SK-N-SH (cell line): ENCODE measurements around the gene ASTN2. TPM values are rescaled to one million over a fixed set of nuclear protein-coding genes. Genes with fewer than 3 reads are reported as not detected.
A peak's percentile ranks its signal among the peaks of the same experiment; 100 is the strongest.

Experiments
- CTCF ChIA-PET: fragments of 300-600, 350-600 bp; formaldehyde crosslinking; extraction: SDS; loops from one replicate; lab custom pipeline; 2021; lab: Yijun Ruan, JAX
- POLR2A ChIA-PET: fragments of 350-600 bp; sonication (Branson Sonifier 250); formaldehyde crosslinking; extraction: SDS; loops from one replicate; lab custom pipeline; 2020; ENCODE audit warnings: antibody characterized with exemption, inconsistent platforms; lab: Yijun Ruan, JAX
- DNase-seq: peaks from one replicate; pipeline ENCODE4 v3.0.0; 2012
- H2AFZ ChIP-seq: fragments of 200-600 bp; sonication (generic); 2 replicates; pipeline ENCODE4 v1.8.1; 2016; ENCODE audit warnings: antibody characterized with exemption, mild to moderate bottlenecking, low read depth
- H3F3A ChIP-seq: fragments of 200-600 bp; sonication (generic); replicated peaks from 2 replicates; pipeline ENCODE3; 2016; ENCODE audit warnings: antibody characterized with exemption, mild to moderate bottlenecking; ENCODE audit not compliant: insufficient read depth
- H3K27ac ChIP-seq, 2 experiments: fragments of 200-500 bp in 1 of 2; fragments of 200-600 bp in 1 of 2; sonication (Bioruptor generic) in 1 of 2; sonication (generic), shearing (Covaris generic) in 1 of 2; 2 replicates each; pipeline versions ENCODE4 v1.5.1 to v1.6.1; 2014 to 2016; ENCODE audit warnings: low read depth in 2 of 2, inconsistent platforms in 1 of 2, low read length in 1 of 2, mild to moderate bottlenecking in 1 of 2, mixed read lengths in 1 of 2
- H3K27me3 ChIP-seq: fragments of 200-600 bp; sonication (generic), shearing (Covaris generic); 2 replicates; pipeline ENCODE4 v1.6.1; 2016; ENCODE audit warnings: mixed run types; ENCODE audit not compliant: insufficient read depth
- H3K36me3 ChIP-seq, 2 experiments: fragments of 200-500 bp in 1 of 2; fragments of 200-600 bp in 1 of 2; sonication (Bioruptor generic) in 1 of 2; sonication (generic) in 1 of 2; replicated peaks in 1 of 2; 2 replicates each; pipeline versions ENCODE3 to v1.5.1; 2014 to 2016; ENCODE audit warnings: low read length in 1 of 2, mild to moderate bottlenecking in 1 of 2; ENCODE audit not compliant: insufficient read depth in 2 of 2, control insufficient read depth in 1 of 2
- H3K4me1 ChIP-seq, 2 experiments: fragments of 200-500 bp in 1 of 2; fragments of 200-600 bp in 1 of 2; sonication (Bioruptor generic) in 1 of 2; sonication (generic), shearing (Covaris generic) in 1 of 2; 2 replicates each; pipeline versions ENCODE4 v1.5.1 to v1.6.1; 2014 to 2016; ENCODE audit warnings: low read depth in 1 of 2, low read length in 1 of 2, mixed run types in 1 of 2; ENCODE audit not compliant: insufficient read depth in 2 of 2, control insufficient read depth in 1 of 2
- H3K4me2 ChIP-seq: fragments of 200-600 bp; sonication (generic), shearing (Covaris generic); 2 replicates; pipeline ENCODE4 v1.6.1; 2017; ENCODE audit warnings: mixed run types
- H3K4me3 ChIP-seq, 2 experiments: fragments of 200-500 bp in 1 of 2; fragments of 200-600 bp in 1 of 2; sonication (Bioruptor generic) in 1 of 2; sonication (generic), shearing (Covaris generic) in 1 of 2; 2 replicates each; pipeline versions ENCODE4 v1.5.1 to v1.8.1; 2014 to 2016; ENCODE audit warnings: low read depth in 2 of 2, inconsistent platforms in 1 of 2, low read length in 1 of 2, mild to moderate bottlenecking in 1 of 2, mixed read lengths in 1 of 2, moderate library complexity in 1 of 2
- H3K79me2 ChIP-seq: fragments of 200-600 bp; sonication (generic); 2 replicates; pipeline ENCODE4 v1.8.1; 2017; ENCODE audit warnings: mild to moderate bottlenecking; ENCODE audit not compliant: insufficient read depth
- H3K9ac ChIP-seq: fragments of 200-600 bp; sonication (generic); 2 replicates; pipeline ENCODE4 v1.6.1; 2017; ENCODE audit warnings: mixed run types
- H3K9me2 ChIP-seq: fragments of 200-600 bp; sonication (generic); 2 replicates; pipeline ENCODE4 v1.6.1; 2017; ENCODE audit warnings: mixed run types
- H3K9me3 ChIP-seq: fragments of 200-600 bp; sonication (generic); 2 replicates; pipeline ENCODE4 v1.6.1; 2017; ENCODE audit warnings: mixed run types, mild to moderate bottlenecking, moderate library complexity
- H4K20me1 ChIP-seq: fragments of 200-600 bp; sonication (generic); 2 replicates; pipeline ENCODE4 v1.6.1; 2017; ENCODE audit warnings: mild to moderate bottlenecking, mixed run types; ENCODE audit not compliant: insufficient read depth
- CHD2 ChIP-seq: fragments of 150-350 bp; IDR thresholded peaks from 2 replicates; pipeline ENCODE4 v1.6.1; 2018; ENCODE audit warnings: low read length; ENCODE audit not compliant: partially characterized antibody
- EP300 ChIP-seq, 2 experiments: IDR thresholded peaks; 2 replicates each; pipeline versions ENCODE4 v1.4.0 to v1.6.1; 2012; ENCODE audit warnings: borderline replicate concordance in 1 of 2, low read depth in 1 of 2, low read length in 1 of 2
- FOXJ3 ChIP-seq: sonication (generic); formaldehyde crosslinking; IDR thresholded peaks from 2 replicates; pipeline ENCODE4 v1.5.1; 2020; ENCODE audit warnings: mild to moderate bottlenecking, missing genetic modification reagents
- GABPA ChIP-seq: IDR thresholded peaks from 2 replicates; pipeline ENCODE4 v1.4.0; 2012; ENCODE audit warnings: low read depth, mild to moderate bottlenecking
- GATA2 ChIP-seq: sonication (generic); formaldehyde crosslinking; IDR thresholded peaks from 2 replicates; pipeline ENCODE4 v1.5.0; 2020; ENCODE audit warnings: mild to moderate bottlenecking, missing genetic modification reagents
- JUND ChIP-seq: IDR thresholded peaks from 2 replicates; pipeline ENCODE4 v1.4.0; 2012
- MXI1 ChIP-seq: IDR thresholded peaks from 2 replicates; pipeline ENCODE4 v1.6.1; 2012; ENCODE audit warnings: mild to moderate bottlenecking, low read depth, low read length, improper control_type of control experiment
- RAD21 ChIP-seq: IDR thresholded peaks from 2 replicates; pipeline ENCODE4 v1.6.1; 2012; ENCODE audit warnings: mild to moderate bottlenecking, low read length
- SMC3 ChIP-seq: IDR thresholded peaks from 2 replicates; pipeline ENCODE4 v1.6.1; 2012; ENCODE audit warnings: low read depth, low read length, improper control_type of control experiment
- YY1 ChIP-seq: IDR thresholded peaks from 2 replicates; pipeline ENCODE4 v1.4.0; 2012; ENCODE audit warnings: low read depth, mild to moderate bottlenecking
- WGBS: methylation state at CpG from one replicate; pipeline ENCODE4 v1.1.6; 2017; ENCODE audit warnings: low lambda C conversion rate; 5-methylcytosine and 5-hydroxymethylcytosine counted together
- polyA plus RNA-seq, 3 experiments: library from polyadenylated mRNA; depleted of rRNA; stranded (reverse); fragments of >200 nt; gene quantifications; 2 replicates each; pipeline ENCODE4 v1.2.3, GENCODE V29; 2012
- TF ChIP-seq, protein P1 (sequence below): IDR thresholded peaks from 2 replicates; pipeline ENCODE4 v1.6.1; 2012; ENCODE audit warnings: mild to moderate bottlenecking, low read depth, low read length, moderate library complexity
- TF ChIP-seq, protein P2 (sequence below): fragments of 150-350 bp; IDR thresholded peaks from 2 replicates; pipeline ENCODE4 v1.6.1; 2017; ENCODE audit warnings: antibody characterized with exemption, low read length, low read depth, borderline replicate concordance
- TF ChIP-seq, protein P3 (sequence below): fragments of 150-350 bp; IDR thresholded peaks from 2 replicates; pipeline ENCODE4 v1.6.1; 2016; ENCODE audit warnings: mild to moderate bottlenecking, low read depth, low read length
- TF ChIP-seq, protein P4 (sequence below): IDR thresholded peaks from 2 replicates; pipeline ENCODE4 v1.4.0; 2012; ENCODE audit warnings: low read depth, borderline replicate concordance
- TF ChIP-seq, protein P5 (sequence below): fragments of 200-600 bp; sonication (generic); IDR thresholded peaks from 2 replicates; pipeline ENCODE4 v1.6.1; 2017; ENCODE audit warnings: antibody characterized with exemption, mild to moderate bottlenecking, moderate library complexity

Gene ASTN2
- polyA plus RNA-seq, 1 of the 3 experiments (the other 2 are of a cell fraction) = 6.6 TPM

DNA sequence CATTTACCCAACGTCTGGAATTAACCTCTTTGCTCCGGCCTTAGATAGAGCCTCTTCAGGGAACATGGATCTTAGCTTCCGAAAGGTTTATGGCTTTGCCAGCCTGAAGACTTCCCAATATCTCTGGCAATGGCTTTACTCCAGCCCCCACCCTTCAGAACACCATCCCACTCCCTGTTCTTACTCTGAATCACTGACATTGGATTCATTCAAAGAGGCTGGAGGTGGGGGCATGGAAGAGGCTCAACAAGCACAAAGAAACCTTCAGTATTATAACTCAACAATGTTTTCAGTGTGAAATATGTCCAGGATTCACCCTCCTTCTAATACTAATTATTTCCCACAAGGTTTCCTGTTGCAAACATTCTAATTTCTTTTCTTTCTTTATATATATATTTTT is 91.5 kb downstream of the ASTN2 start:
- Histone ChIP-seq H4K20me1 (no peaks in the 10 kb centered on the region), H3K27me3 (no peaks in the 10 kb centered on the region), H3K4me1 (peaks cover 0 to 58% of the 10 kb centered on the region in 2 experiments; a peak in 2 of 4 replicates), H3K27ac (peak overlapping the region in 1 of 2 experiments; percentile 99; a peak in 2 of 4 replicates), H3K9me2 (no peaks in the 10 kb centered on the region), H3F3A (no peaks in the 10 kb centered on the region), H3K79me2 (no peaks in the 10 kb centered on the region), H3K4me2 (no peak overlapping the region), H3K9ac (no peak overlapping the region), H2AFZ (no peak overlapping the region), H3K4me3 (no peak overlapping the region), H3K36me3 (no peaks in the 10 kb centered on the region), H3K9me3 (no peaks in the 10 kb centered on the region)
- no peak for TF ChIP-seq CHD2
- TF ChIP-seq, protein P1, sequence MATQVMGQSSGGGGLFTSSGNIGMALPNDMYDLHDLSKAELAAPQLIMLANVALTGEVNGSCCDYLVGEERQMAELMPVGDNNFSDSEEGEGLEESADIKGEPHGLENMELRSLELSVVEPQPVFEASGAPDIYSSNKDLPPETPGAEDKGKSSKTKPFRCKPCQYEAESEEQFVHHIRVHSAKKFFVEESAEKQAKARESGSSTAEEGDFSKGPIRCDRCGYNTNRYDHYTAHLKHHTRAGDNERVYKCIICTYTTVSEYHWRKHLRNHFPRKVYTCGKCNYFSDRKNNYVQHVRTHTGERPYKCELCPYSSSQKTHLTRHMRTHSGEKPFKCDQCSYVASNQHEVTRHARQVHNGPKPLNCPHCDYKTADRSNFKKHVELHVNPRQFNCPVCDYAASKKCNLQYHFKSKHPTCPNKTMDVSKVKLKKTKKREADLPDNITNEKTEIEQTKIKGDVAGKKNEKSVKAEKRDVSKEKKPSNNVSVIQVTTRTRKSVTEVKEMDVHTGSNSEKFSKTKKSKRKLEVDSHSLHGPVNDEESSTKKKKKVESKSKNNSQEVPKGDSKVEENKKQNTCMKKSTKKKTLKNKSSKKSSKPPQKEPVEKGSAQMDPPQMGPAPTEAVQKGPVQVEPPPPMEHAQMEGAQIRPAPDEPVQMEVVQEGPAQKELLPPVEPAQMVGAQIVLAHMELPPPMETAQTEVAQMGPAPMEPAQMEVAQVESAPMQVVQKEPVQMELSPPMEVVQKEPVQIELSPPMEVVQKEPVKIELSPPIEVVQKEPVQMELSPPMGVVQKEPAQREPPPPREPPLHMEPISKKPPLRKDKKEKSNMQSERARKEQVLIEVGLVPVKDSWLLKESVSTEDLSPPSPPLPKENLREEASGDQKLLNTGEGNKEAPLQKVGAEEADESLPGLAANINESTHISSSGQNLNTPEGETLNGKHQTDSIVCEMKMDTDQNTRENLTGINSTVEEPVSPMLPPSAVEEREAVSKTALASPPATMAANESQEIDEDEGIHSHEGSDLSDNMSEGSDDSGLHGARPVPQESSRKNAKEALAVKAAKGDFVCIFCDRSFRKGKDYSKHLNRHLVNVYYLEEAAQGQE = no peak
- no peak for TF ChIP-seq SMC3
- TF ChIP-seq RAD21 = no peak
- TF ChIP-seq EP300 (IDR thresholded peaks at IDR 0.05; ENCODE audit: borderline replicate concordance in 1 of 2, low read depth in 1 of 2, low read length in 1 of 2) = no peak
- TF ChIP-seq JUND = no peak
- TF ChIP-seq, protein P2, sequence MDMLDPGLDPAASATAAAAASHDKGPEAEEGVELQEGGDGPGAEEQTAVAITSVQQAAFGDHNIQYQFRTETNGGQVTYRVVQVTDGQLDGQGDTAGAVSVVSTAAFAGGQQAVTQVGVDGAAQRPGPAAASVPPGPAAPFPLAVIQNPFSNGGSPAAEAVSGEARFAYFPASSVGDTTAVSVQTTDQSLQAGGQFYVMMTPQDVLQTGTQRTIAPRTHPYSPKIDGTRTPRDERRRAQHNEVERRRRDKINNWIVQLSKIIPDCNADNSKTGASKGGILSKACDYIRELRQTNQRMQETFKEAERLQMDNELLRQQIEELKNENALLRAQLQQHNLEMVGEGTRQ = no peak
- TF ChIP-seq MXI1 = no peak
- TF ChIP-seq GATA2 = no peak
- no peak for TF ChIP-seq YY1
- TF ChIP-seq, protein P3, sequence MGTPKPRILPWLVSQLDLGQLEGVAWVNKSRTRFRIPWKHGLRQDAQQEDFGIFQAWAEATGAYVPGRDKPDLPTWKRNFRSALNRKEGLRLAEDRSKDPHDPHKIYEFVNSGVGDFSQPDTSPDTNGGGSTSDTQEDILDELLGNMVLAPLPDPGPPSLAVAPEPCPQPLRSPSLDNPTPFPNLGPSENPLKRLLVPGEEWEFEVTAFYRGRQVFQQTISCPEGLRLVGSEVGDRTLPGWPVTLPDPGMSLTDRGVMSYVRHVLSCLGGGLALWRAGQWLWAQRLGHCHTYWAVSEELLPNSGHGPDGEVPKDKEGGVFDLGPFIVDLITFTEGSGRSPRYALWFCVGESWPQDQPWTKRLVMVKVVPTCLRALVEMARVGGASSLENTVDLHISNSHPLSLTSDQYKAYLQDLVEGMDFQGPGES = no peak
- TF ChIP-seq GABPA = no peak
- TF ChIP-seq, protein P4, sequence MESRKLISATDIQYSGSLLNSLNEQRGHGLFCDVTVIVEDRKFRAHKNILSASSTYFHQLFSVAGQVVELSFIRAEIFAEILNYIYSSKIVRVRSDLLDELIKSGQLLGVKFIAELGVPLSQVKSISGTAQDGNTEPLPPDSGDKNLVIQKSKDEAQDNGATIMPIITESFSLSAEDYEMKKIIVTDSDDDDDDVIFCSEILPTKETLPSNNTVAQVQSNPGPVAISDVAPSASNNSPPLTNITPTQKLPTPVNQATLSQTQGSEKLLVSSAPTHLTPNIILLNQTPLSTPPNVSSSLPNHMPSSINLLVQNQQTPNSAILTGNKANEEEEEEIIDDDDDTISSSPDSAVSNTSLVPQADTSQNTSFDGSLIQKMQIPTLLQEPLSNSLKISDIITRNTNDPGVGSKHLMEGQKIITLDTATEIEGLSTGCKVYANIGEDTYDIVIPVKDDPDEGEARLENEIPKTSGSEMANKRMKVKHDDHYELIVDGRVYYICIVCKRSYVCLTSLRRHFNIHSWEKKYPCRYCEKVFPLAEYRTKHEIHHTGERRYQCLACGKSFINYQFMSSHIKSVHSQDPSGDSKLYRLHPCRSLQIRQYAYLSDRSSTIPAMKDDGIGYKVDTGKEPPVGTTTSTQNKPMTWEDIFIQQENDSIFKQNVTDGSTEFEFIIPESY = no peak
- TF ChIP-seq FOXJ3 (CRISPR knock-in tag) = no peak
- TF ChIP-seq, protein P5, sequence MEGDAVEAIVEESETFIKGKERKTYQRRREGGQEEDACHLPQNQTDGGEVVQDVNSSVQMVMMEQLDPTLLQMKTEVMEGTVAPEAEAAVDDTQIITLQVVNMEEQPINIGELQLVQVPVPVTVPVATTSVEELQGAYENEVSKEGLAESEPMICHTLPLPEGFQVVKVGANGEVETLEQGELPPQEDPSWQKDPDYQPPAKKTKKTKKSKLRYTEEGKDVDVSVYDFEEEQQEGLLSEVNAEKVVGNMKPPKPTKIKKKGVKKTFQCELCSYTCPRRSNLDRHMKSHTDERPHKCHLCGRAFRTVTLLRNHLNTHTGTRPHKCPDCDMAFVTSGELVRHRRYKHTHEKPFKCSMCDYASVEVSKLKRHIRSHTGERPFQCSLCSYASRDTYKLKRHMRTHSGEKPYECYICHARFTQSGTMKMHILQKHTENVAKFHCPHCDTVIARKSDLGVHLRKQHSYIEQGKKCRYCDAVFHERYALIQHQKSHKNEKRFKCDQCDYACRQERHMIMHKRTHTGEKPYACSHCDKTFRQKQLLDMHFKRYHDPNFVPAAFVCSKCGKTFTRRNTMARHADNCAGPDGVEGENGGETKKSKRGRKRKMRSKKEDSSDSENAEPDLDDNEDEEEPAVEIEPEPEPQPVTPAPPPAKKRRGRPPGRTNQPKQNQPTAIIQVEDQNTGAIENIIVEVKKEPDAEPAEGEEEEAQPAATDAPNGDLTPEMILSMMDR = no peak
- CTCF ChIA-PET = interaction anchor here (1.3 to 2.9 kb wide), 2 partner anchors 46 to 89 kb away, joined by 3 to 9 read pairs; no protein-coding TSS in a partner anchor
- no peak for DNase-seq
- POLR2A ChIA-PET = no interaction called here
- WGBS = 14% methylated on average over 3 of the region's 3 CpGs
